GM13977 (cell line): ENCODE measurements around the gene CD248.

Experiments used
- DNase-seq: peaks from one replicate; pipeline ENCODE4 v3.0.0; 2012; ENCODE audit warnings: low spot score
- CTCF ChIP-seq: IDR thresholded peaks from 2 replicates; pipeline ENCODE4 v1.5.1; 2012; ENCODE audit warnings: mild to moderate bottlenecking, control low read depth; ENCODE audit not compliant: insufficient read depth; ENCODE audit errors: extremely low read depth, missing control alignments
- in situ Hi-C: fragments of 300-500 bp; cut with MboI; formaldehyde crosslinking; loops from one replicate; pipeline ENCODE4 v1.12.0; 2022; ENCODE audit warnings: low sequenced_read_pairs, low pct_unique_long_range_greater_than_20kb, mixed read lengths, inconsistent platforms; ENCODE audit not compliant: unreplicated experiment

Gene CD248

GRCh38 chr11:66315921-66316811 lies 678 bp downstream of the CD248 start:
- in situ Hi-C loops, result no loop called here
- no peak for DNase-seq
- TF ChIP-seq CTCF, result no peak

- DNase-seq, result no peak
- in situ Hi-C loops, result no loop called here
- TF ChIP-seq CTCF, result no peak
Observed at GRCh38 chr11:66315498-66315885, 1.4 kb downstream of the CD248 start.

- in situ Hi-C loops, result no loop called here
- no peak for DNase-seq
- TF ChIP-seq CTCF, result no peak
Observed at GRCh38 chr11:66314561-66315497, 2.0 kb downstream of the CD248 start.

GRCh38 chr11:66314186-66314501 lies 2.7 kb downstream of the CD248 start:
- in situ Hi-C loops, result no loop called here
- no peak for DNase-seq
- TF ChIP-seq CTCF, result no peak

- in situ Hi-C loops, result no loop called here
- TF ChIP-seq CTCF, result no peak
- no peak for DNase-seq
Observed at GRCh38 chr11:66313321-66314185, 3.3 kb downstream of the CD248 start.
